B cell (primary cell): Measurements from ENCODE around the gene SDK1. TPM values are rescaled to one million over a fixed set of nuclear protein-coding genes. Genes with fewer than 3 reads are reported as not detected.

ENCODE experiments used
- ATAC-seq: fragments of 200-7000 bp; cut with Tn5 transposase; one replicate; pipeline ENCODE4 v1.10.0; 2021; ENCODE audit warnings: low read depth, mild to moderate bottlenecking, moderate number of reproducible peaks, moderate library complexity
- CTCF ChIA-PET: fragments of 350-600 bp; sonication (Branson Sonifier 250); formaldehyde crosslinking; loops from one replicate; lab custom pipeline; 2021; ENCODE audit warnings: antibody characterized with exemption, inconsistent platforms; lab: Charles Lee
- POLR2A ChIA-PET: fragments of 350-600 bp; sonication (Branson Sonifier 250); formaldehyde crosslinking; loops from one replicate; lab custom pipeline; 2021; ENCODE audit warnings: antibody characterized with exemption; lab: Charles Lee
- DNase-seq: peaks from one replicate; pipeline ENCODE4 v3.0.0; 2013
- H2AFZ ChIP-seq: 2 replicates; pipeline ENCODE4 v1.6.1; 2012; ENCODE audit warnings: mild to moderate bottlenecking, low read depth, low read length; ENCODE audit not compliant: insufficient read depth, poor library complexity, severe bottlenecking
- H3K27ac ChIP-seq, 2 donors: 1 replicate in 1 of 2; 2 replicates in 1 of 2; pipeline ENCODE4 v1.5.1; 2012 to 2013; ENCODE audit warnings: low read length in 2 of 2, mild to moderate bottlenecking in 2 of 2, moderate library complexity in 1 of 2
- H3K27me3 ChIP-seq, 4 experiments: fragments of 200-600 bp in 1 of 4; sonication (generic) in 1 of 4; replicated peaks in 1 of 4; 1 replicate in 2 of 4; 2 replicates in 2 of 4; pipeline versions ENCODE4 v1.6.1 to v1.7.0; 2013 to 2016; ENCODE audit warnings: low read length in 3 of 4, mild to moderate bottlenecking in 2 of 4, mixed read lengths in 1 of 4, moderate library complexity in 1 of 4; ENCODE audit not compliant: insufficient read depth in 4 of 4, control insufficient read depth in 3 of 4; ENCODE audit errors: control extremely low read depth in 1 of 4
- H3K36me3 ChIP-seq, 2 experiments: replicated peaks in 1 of 2; 1 replicate in 1 of 2; 2 replicates in 1 of 2; pipeline versions ENCODE4 v1.6.1 to v1.7.1; 2013; ENCODE audit warnings: low read length in 1 of 2; ENCODE audit not compliant: insufficient read depth in 2 of 2, control insufficient read depth in 1 of 2; ENCODE audit errors: control extremely low read depth in 1 of 2, extremely low read depth in 1 of 2
- H3K4me1 ChIP-seq, 2 donors: fragments of 200-600 bp in 1 of 2; sonication (generic) in 1 of 2; 1 replicate in 1 of 2; 2 replicates in 1 of 2; pipeline versions ENCODE4 v1.5.1 to v1.6.1; 2013 to 2017; ENCODE audit warnings: low read length in 2 of 2; ENCODE audit not compliant: control insufficient read depth in 2 of 2, insufficient read depth in 2 of 2
- H3K4me2 ChIP-seq: replicated peaks from 2 replicates; pipeline ENCODE3; 2012; ENCODE audit warnings: mild to moderate bottlenecking, low read depth, low read length; ENCODE audit not compliant: poor library complexity, severe bottlenecking
- H3K4me3 ChIP-seq, 5 experiments: fragments of 200-600 bp in 1 of 5; sonication (generic) in 1 of 5; 1 replicate in 3 of 5; 2 replicates in 2 of 5; pipeline versions ENCODE4 v1.5.1 to v1.7.0; 2011 to 2016; ENCODE audit warnings: low read length in 4 of 5, mild to moderate bottlenecking in 4 of 5, low read depth in 2 of 5, control low read depth in 1 of 5, moderate library complexity in 1 of 5; ENCODE audit not compliant: insufficient read depth in 1 of 5; ENCODE audit errors: control extremely low read depth in 1 of 5, extremely low read depth in 1 of 5
- H3K79me2 ChIP-seq: fragments of 200-600 bp; sonication (generic); one replicate; pipeline ENCODE4 v1.6.0; 2016; ENCODE audit warnings: low read length; ENCODE audit not compliant: control insufficient read depth, insufficient read depth
- H3K9ac ChIP-seq: fragments of 200-600 bp; sonication (generic); 2 replicates; pipeline ENCODE4 v1.6.1; 2017; ENCODE audit warnings: mild to moderate bottlenecking, low read length, moderate library complexity
- H3K9me3 ChIP-seq, 3 donors: one replicate each; pipeline versions ENCODE4 v1.6.1 to v1.7.1; 2013; ENCODE audit warnings: low read length in 2 of 3; ENCODE audit not compliant: control insufficient read depth in 2 of 3, insufficient read depth in 1 of 3; ENCODE audit errors: control extremely low read depth in 1 of 3
- H4K20me1 ChIP-seq: 2 replicates; pipeline ENCODE4 v1.6.0; 2012; ENCODE audit warnings: mild to moderate bottlenecking, low read length; ENCODE audit not compliant: insufficient read depth, control insufficient read depth, poor library complexity, severe bottlenecking
- H3K27ac Mint-ChIP-seq: one replicate; pipeline ENCODE4 v1.8.0; 2021; ENCODE audit warnings: mixed read lengths
- H3K27me3 Mint-ChIP-seq: one replicate; pipeline ENCODE4 v1.8.0; 2021; ENCODE audit warnings: mixed read lengths
- H3K4me1 Mint-ChIP-seq: one replicate; pipeline ENCODE4 v1.8.0; 2021; ENCODE audit warnings: mixed read lengths
- H3K4me3 Mint-ChIP-seq: one replicate; pipeline ENCODE4 v1.8.0; 2021; ENCODE audit warnings: mixed read lengths
- H3K9me3 Mint-ChIP-seq: one replicate; pipeline ENCODE4 v1.8.0; 2022; ENCODE audit warnings: mixed read lengths; ENCODE audit not compliant: insufficient read depth
- EZH2 ChIP-seq: IDR thresholded peaks from 2 replicates; pipeline ENCODE4 v1.6.1; 2012; ENCODE audit warnings: borderline replicate concordance, low read depth, mild to moderate bottlenecking, moderate library complexity, low read length; ENCODE audit not compliant: insufficient read depth, poor library complexity, severe bottlenecking
- WGBS: methylation state at CpG from one replicate; pipeline ENCODE4 v1.1.5; 2013; ENCODE audit warnings: missing lambda C conversion rate; ENCODE audit not compliant: insufficient coverage; 5-methylcytosine and 5-hydroxymethylcytosine counted together
- intact Hi-C: fragments of 100-400 bp; cut with micrococcal nuclease; formaldehyde crosslinking; loops from one replicate; pipeline ENCODE4 v1.10.0; 2022
- polyA plus RNA-seq: library from polyadenylated mRNA; depleted of rRNA; stranded (reverse); fragments of >200 nt; gene quantifications from 2 replicates; pipeline ENCODE4 v1.2.3, GENCODE V29; 2012
- total RNA-seq, 2 donors: library from RNA; stranded (reverse); fragments of 120-200 nt in 1 of 2; gene quantifications; 1 replicate in 1 of 2; 2 replicates in 1 of 2; pipeline versions ENCODE4 v1.2.3 to v1.2.4, GENCODE V29; 2013 to 2022
- TF ChIP-seq, protein P1 (sequence below): fragments of 200-600 bp; IDR thresholded peaks from one replicate; pipeline ENCODE4 v1.8.0; 2022; ENCODE audit warnings: antibody characterized with exemption, mild to moderate bottlenecking

The SDK1 gene
- total and polyA plus RNA-seq, 2 donors (not counting 1 experiment from before 2014, with no cell fraction given) = 0.73 to 2.0 TPM

DNA sequence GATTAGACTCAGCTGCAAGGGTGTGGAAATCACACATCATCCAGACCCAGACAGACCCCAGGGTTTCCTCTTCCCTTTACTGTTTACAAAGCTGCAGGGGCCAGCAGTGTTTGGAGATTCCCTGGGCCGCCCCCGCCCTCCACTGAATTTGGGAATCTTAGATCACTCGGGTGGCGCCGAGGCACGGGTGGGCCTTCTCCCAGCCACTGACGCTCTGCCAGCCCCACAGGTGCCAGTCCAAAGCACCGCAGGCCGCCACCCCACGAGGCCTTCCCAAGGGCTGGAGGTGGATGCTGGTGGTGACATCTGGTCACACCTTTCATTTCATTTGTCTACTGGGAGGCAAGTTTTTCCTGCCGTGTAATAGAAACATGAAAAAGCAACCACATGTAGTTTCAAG lies 941.7 kb downstream of the SDK1 start:
- H2AFZ ChIP-seq = no peak overlapping the region
- no peaks in the 10 kb centered on the region for H4K20me1 ChIP-seq
- TF ChIP-seq, protein P1, sequence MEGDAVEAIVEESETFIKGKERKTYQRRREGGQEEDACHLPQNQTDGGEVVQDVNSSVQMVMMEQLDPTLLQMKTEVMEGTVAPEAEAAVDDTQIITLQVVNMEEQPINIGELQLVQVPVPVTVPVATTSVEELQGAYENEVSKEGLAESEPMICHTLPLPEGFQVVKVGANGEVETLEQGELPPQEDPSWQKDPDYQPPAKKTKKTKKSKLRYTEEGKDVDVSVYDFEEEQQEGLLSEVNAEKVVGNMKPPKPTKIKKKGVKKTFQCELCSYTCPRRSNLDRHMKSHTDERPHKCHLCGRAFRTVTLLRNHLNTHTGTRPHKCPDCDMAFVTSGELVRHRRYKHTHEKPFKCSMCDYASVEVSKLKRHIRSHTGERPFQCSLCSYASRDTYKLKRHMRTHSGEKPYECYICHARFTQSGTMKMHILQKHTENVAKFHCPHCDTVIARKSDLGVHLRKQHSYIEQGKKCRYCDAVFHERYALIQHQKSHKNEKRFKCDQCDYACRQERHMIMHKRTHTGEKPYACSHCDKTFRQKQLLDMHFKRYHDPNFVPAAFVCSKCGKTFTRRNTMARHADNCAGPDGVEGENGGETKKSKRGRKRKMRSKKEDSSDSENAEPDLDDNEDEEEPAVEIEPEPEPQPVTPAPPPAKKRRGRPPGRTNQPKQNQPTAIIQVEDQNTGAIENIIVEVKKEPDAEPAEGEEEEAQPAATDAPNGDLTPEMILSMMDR = no peak
- TF ChIP-seq EZH2 = no peak
- no peak overlapping the region for H3K4me2 ChIP-seq
- ChIA-PET POLR2A (no interaction called here), CTCF (no interaction called here)
- DNase-seq (no peak), ATAC-seq (no peak)
- no peaks in the 10 kb centered on the region for H3K27me3 ChIP-seq
- H3K4me1 ChIP-seq = no peaks in the 10 kb centered on the region
- Mint-ChIP-seq H3K9me3 (peaks cover 3% of the 10 kb centered on the region), H3K27ac (no peak overlapping the region), H3K27me3 (no peaks in the 10 kb centered on the region), H3K4me1 (no peaks in the 10 kb centered on the region), H3K4me3 (no peak overlapping the region)
- no peaks in the 10 kb centered on the region for H3K36me3 ChIP-seq
- no peak overlapping the region for H3K27ac ChIP-seq
- H3K9me3 ChIP-seq = peaks cover 0 to 47% (median 0%) of the 10 kb centered on the region in 3 donors
- no peak overlapping the region for H3K9ac ChIP-seq
- no peak overlapping the region for H3K4me3 ChIP-seq
- H3K79me2 ChIP-seq = no peaks in the 10 kb centered on the region
- WGBS = 91% methylated on average over 11 of the region's 11 CpGs
- intact Hi-C loops = no loop called here

- H3K9me3 ChIP-seq = peaks cover 0 to 50% (median 0%) of the 10 kb centered on the region in 3 donors
- Mint-ChIP-seq H3K27ac (no peak overlapping the region), H3K4me3 (no peak overlapping the region), H3K4me1 (no peaks in the 10 kb centered on the region), H3K9me3 (peaks cover 12% of the 10 kb centered on the region), H3K27me3 (no peaks in the 10 kb centered on the region)
- no peaks in the 10 kb centered on the region for H3K79me2 ChIP-seq
- H3K4me2 ChIP-seq = no peak overlapping the region
- no peak overlapping the region for H3K27ac ChIP-seq
- no peaks in the 10 kb centered on the region for H3K27me3 ChIP-seq
- DNase-seq (no peak), ATAC-seq (no peak)
- no peak overlapping the region for H3K9ac ChIP-seq
- no peaks in the 10 kb centered on the region for H4K20me1 ChIP-seq
- intact Hi-C loops = no loop called here
- ChIA-PET CTCF (no interaction called here), POLR2A (no interaction called here)
- H3K36me3 ChIP-seq = no peaks in the 10 kb centered on the region
- H2AFZ ChIP-seq = no peak overlapping the region
- no peak for TF ChIP-seq EZH2
- TF ChIP-seq, protein P1 = no peak
- H3K4me3 ChIP-seq = no peak overlapping the region
- H3K4me1 ChIP-seq = no peaks in the 10 kb centered on the region
- WGBS = 97% methylated on average over 4 of the region's 4 CpGs
Observed at GRCh38 chr7:4244041-4244440, 943.0 kb downstream of the SDK1 start.
